ENCODE measurements around the gene RBSN.

RBSN gene

DNA sequence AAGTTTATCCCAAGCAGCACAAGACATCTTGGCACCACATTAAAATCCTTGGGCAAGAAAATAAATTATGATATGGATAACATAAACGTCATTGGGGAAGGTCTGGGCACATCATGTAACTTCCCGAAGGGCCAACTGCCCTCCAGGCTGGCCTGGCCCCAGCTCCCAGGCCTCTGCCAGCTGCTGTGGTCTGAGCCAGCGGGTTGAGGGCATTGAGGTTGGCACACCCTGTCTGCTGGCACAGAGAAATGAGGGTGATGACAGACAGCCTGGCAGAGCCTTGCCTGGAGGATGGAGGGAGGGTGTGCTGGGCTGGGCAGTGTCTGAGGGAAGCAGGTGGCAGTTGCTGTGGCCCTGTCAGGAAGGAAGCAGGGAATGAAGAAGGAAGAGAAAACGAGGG is 3.3 kb upstream of the RBSN start:
- in situ Hi-C loops (cut with MboI; ENCODE audit: low sequenced_read_pairs), result no loop called here

DNA sequence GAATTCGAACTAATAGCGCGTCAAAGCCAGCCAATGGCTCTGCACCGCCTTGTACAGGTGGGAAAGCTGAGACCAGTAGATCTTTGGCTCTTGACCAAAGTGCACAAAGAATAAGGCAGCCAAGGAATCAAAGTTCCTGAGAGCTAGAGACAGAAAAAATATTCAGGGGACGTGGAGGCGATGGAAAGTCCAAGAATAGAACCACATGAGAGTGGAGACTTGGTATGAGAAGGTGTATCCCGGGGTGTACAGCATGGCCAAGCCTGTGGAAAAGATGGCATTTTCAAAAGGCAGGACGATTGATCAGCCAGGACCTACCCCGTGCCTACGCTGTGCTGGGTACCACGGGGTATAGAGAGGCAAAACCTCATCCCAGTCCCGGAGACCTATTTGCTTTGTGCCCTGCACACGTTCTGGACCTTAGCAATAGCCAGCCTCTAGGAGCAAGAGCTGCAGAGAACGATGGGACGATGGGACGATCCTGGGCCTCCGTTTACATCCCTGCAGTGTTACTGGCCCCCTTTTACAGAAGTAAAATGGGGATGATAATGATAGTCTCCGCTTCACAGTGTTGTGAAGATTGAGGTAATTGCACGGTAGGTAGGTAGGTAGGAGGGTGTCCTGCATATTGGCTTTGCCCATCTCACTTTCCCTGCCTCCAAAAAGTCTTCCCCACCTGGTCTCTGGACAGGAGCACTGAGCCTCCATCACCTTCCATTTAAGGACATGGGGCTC is 583 bp upstream of the RBSN start:
- in situ Hi-C loops (cut with MboI; ENCODE audit: low sequenced_read_pairs), result no loop called here

DNA sequence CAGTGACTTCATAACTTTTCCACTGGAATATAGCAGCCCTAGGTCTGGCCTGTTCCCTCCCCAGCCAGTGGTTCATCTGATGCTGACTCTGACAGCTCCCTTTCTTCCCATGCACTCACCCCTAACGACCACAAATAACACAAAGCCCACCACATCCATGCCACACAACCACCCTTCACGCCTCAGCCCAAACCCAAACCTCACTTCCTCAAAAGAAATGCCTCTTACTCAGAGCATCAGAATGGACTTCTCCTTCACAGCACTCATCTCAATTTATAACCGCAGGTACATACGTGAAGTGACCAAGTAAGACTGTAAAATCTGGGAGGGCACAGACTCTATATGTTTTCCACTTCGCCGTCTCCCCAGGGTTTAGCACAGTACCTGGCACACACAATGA is 1.1 kb downstream of the RBSN start:
- in situ Hi-C loops (cut with MboI; ENCODE audit: low sequenced_read_pairs), result no loop called here

DNA sequence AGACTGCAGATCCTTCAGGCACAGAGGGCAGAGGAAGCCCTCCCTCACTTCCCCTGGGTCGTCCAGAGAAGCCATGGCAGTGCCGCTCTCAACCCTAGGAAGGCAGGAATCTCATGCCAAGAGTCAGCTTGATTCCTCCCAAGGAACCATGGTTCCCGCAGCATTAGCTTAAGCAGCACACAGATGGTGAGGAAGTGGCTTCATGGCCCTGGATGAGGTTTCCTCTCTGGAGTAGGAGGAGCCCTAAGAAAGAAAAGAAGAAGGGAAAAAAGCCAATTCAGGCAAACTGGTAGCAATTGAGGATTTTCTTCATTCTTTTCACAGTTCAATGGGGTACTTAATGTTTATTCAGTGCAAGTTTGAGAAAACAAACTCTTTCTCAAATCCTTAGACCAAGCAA is 2.9 kb downstream of the RBSN start:
- in situ Hi-C loops (cut with MboI; ENCODE audit: low sequenced_read_pairs), result no loop called here

DNA sequence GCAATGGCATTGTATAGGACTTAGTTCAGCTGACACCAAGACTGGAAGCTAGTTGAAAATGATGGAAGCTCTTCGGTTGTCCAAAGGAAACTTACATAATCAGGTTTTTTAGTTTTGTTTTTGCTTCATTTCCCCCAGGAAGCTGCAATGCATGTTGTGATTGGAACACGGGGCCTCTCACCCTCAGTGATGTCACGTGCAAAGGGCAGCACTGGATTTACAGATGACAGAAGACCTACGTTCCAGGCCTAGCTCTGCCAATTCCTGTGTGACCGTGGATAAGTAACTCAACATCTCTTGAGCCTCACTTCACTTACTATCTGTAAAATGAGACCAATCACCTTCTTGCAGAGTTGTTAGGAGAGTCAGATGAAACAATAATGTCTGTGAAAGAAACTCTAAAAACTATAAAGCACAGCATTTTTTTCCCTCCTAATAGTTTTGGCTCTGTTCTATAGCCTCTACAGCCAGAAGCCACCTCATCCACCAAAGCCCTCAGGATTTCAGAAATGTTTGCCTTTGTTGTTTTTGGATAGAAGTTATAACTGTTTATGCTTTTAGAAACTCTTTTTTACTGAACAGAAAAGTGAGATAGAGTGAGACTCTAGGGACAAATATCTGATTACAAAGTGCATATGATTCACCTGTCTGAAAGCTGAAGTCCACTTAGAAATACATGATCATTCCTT is 4.6 kb downstream of the RBSN start:
- in situ Hi-C loops (cut with MboI; ENCODE audit: low sequenced_read_pairs), result no loop called here

DNA sequence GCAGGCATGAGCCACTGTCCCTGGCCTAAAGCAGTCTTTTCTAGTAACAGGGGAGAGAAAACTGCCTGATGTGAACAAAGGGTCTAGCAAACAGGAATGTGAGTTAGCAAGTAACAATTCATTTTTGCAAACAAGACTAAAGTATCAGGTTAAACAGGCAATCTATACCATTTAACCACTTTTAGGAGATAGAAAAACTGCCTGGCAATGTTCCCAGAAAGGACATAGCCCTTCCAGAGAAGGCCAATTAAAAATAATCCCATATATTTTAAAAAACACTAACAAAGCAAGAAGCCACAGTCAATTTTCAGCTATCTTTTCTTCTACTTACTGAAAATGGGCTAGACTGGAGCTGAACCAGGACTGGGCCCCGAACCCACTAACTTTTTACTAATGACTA is 6.3 kb downstream of the RBSN start:
- in situ Hi-C loops (cut with MboI; ENCODE audit: low sequenced_read_pairs), result no loop called here

DNA sequence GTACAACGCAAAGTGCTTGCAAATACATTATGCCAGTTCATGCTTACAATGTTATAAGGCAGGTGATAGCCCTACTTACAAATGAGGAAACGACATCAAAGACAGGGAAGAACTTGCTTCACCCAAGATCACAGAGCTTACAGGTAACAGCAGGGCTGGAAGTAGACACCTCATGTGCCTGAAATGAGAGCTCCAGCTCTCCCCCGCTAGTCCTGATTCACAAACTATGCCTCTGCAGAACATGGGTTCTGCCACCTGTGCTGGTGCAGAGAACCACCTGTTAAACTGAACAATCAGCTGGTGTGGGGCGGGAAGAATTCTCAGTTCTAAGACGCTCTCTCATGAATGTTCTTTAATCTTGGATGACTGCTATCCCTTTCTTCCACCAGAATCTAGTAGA is 7.4 kb downstream of the RBSN start:
- in situ Hi-C loops (cut with MboI; ENCODE audit: low sequenced_read_pairs), result no loop called here

DNA sequence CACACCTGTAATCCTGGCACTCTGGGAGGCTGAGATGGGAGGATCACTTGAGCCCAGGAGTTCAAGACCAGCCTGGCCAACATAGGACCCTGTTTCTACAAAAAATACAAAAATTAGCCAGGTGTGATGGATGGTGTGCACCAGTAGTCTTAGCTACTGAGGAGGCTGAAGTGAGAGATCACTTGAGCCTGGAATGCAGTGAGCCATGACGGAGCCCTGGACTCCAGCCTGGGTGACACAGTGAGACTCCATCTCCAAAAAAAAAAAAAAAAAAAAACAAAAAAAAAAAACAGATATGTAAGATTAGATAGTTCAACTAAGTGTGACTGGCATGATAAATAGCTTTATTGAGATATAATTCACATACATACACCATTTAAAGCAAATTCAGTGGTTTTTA is 9.7 kb downstream of the RBSN start:
- in situ Hi-C loops (cut with MboI; ENCODE audit: low sequenced_read_pairs), result no loop called here

DNA sequence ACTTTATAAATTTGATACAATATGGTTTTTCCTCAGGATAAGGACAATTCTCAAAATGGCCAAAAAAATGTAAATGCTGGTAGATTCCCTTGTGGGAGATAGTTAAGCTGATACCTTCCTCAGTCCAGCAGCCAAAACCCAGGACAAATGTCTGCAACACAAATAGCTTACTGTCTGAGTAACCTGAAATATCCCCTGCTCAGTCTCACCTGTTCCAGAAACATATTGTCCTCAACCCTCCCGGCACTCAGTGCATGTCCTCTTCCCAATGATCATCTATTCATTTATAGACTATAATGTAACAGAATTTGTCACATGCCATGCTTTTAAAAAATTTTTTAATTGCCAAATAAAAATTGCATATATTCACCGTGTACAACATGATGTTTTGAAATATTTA is 12.2 kb downstream of the RBSN start:
- in situ Hi-C loops (cut with MboI; ENCODE audit: low sequenced_read_pairs), result no loop called here

DNA sequence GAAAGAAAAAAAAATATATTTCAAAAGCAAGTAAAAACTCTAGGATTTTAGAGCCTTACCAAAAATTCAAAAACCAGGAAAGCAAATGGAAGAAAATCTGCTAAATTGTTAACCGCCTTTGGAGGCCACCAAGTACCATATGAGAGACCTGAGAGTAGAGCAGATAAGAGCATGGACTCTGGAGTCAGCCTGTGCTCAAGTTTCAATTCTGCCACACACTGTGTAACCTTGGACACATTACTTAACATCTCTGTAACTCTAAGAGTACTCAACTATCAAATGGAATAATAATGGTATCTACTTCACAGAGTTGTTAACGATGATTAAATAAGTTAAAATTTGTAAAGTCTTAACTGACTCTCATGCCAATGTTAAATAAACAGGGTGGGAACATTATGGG is 12.7 kb downstream of the RBSN start:
- in situ Hi-C loops (cut with MboI; ENCODE audit: low sequenced_read_pairs), result no loop called here

DNA sequence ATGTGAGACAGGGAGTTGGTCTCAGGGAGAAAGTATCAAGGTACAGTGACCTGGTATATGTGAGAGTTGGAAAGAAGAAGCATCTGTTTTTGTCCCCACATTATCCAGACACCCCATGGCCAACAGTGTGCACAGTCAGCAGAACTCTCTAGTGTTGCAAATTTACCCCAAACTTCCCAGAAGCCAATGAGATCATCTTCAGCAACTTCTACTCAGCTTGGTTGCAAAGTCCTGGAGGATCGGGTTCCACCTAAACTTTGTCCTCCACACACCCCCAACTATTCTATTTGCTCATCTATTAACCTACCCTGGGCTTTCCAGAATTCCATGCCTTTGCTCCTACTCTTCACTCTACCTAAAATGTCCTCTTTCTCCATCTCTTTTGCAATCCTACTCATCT is 15.7 kb downstream of the RBSN start:
- in situ Hi-C loops (cut with MboI; ENCODE audit: low sequenced_read_pairs), result no loop called here

DNA sequence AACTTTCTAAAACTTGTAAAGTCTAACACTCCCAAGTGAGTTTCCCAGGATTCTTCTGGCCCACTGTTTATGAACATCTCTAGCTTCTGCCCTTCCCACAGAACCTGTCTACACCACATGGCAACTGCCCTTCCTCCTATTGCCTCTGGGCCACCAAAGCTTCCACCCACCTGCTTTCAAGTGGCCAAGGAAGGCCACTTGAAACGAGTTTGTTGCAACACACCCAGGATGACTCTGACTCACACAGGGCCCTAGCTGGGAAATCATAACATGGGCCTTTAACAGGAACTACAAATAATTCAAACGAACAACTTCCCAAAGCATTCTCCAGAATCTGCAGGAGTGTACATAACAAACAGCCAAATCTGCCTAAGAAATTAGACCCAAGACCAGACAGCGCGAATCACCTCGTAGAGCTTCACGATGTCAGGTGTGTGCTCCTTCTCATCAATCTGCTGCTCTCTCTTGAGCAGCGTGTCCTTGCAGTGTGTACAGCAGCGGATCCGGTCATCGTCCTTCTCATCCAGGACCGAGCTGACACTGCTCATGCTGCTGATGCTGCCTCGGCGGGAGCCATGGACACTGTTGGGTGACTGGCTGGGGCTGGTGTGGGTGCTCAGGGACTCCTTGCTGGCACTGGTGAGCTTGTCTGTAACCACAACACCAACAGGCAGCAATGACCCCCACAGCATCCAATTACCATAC is 16.8 kb downstream of the RBSN start:
- in situ Hi-C loops (cut with MboI; ENCODE audit: low sequenced_read_pairs), result no loop called here

DNA sequence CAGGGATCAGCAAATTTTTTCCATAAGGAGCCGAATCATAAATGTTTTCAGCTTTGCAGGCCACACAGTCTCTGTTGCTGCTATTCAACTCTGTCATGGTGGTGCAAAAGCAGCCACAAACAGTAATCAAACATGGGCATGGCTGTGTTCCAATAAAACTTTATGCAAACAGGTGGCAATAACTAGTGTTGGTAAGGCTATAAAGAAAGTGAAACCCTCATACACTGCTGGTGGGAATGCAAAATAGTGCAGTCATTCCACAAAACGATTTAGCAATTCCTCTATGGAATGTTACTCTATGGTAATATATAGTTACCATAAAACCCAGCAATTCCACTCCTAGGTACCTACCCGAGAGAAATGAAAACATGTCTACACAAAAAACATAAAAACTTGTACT is 19.9 kb downstream of the RBSN start:
- in situ Hi-C loops (cut with MboI; ENCODE audit: low sequenced_read_pairs), result no loop called here

DNA sequence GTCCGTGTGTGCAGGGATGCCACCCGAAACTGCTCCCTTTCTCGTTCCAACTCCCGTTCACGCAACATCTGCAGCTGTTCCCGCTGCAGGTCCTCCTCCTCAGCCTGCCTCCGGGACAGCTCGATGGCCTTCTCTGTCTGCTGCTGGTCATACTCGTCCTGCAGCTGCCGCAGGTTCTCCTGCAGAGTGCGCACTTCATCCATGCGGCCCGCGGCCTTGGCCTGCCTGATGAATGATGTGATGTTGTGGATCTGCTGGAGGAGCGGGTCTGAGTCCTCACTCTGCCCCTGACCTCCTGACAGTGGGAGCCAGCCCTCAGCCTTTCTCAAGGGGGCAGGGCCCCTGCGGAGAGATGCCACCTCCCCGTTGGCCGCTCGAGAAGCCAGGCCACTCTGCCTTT is 24.4 kb downstream of the RBSN start:
- in situ Hi-C loops (cut with MboI; ENCODE audit: low sequenced_read_pairs), result no loop called here

DNA sequence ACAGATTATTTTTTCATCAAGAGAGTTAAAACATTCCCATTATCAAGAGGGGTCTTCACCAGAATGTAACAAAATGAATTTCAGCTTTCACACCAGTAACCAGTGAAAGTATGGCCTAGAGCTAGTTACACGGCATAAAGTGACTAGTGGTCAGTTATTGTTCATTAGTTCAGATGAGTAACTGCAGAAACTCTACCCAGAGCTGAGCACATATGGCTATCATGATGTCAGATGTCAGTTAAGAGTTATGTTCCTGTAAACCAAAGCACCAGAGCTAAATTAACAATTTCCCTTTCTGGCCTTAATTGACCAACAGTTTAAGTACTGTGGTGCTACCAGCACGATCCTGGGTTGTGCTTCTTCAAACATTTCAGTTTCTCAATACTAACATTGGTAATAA is 27.2 kb downstream of the RBSN start:
- in situ Hi-C loops (cut with MboI; ENCODE audit: low sequenced_read_pairs), result no loop called here

DNA sequence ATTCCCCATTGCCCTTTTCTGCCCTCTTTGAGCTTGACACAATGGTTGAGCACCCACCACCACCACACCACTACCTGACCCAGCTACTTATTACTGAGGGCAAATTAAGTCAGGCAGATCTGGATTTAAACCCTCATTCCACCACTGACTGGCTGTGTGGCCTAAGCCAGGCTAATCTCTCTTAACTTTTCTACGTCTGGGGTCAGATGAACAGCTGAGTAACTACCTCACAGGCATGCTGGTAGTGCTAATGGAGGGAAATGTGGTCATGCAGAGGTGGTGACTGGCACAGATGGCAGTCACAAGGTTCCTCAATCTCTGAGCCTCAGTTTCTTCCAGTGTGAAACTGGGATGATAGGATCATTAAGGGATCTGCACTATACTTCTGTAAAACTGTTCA is 29.5 kb downstream of the RBSN start:
- in situ Hi-C loops (cut with MboI; ENCODE audit: low sequenced_read_pairs), result no loop called here

DNA sequence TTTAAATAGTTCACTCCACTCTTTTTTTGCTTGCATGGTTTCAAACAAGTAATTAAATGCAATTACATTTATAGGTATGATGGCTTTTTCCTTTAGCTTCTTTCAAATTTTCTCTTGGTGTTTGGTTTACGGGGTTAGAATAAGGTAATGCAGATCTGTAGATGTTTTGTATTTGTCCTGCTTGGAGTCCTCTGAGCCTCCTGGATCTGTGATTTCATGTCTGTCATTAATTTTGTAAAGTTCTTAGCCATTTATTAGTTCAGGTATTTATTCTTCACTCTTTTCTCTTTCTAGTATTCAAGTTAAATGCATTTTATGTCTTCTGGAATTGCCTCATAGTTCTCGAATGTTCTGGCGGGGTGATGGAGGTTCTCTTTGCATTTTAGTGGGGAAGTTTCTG is 32.5 kb downstream of the RBSN start:
- in situ Hi-C loops (cut with MboI; ENCODE audit: low sequenced_read_pairs), result no loop called here

DNA sequence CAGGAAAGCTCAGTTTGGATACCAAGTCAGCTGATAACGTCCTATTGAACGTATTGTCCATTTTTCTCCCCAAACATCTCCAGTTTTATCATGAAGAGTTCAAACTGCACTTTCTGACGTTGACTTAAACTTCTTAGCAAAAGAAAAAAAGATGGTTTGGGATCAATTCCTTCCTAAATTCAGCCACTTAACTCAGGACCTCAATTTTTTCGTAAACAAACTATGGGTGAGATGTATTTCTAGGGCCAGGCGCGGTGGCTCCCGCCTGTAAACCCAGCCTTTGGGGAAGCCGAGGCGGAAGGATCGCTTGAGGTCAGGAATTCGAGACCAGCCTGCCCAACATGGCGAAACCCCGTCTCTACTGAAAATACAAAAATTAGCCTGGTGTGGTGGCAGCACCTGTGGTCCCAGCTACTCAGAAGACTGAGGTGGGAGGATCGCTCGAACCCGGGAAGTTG is 33.4 kb downstream of the RBSN start:
- in situ Hi-C loops (cut with MboI; ENCODE audit: low sequenced_read_pairs), result no loop called here

DNA sequence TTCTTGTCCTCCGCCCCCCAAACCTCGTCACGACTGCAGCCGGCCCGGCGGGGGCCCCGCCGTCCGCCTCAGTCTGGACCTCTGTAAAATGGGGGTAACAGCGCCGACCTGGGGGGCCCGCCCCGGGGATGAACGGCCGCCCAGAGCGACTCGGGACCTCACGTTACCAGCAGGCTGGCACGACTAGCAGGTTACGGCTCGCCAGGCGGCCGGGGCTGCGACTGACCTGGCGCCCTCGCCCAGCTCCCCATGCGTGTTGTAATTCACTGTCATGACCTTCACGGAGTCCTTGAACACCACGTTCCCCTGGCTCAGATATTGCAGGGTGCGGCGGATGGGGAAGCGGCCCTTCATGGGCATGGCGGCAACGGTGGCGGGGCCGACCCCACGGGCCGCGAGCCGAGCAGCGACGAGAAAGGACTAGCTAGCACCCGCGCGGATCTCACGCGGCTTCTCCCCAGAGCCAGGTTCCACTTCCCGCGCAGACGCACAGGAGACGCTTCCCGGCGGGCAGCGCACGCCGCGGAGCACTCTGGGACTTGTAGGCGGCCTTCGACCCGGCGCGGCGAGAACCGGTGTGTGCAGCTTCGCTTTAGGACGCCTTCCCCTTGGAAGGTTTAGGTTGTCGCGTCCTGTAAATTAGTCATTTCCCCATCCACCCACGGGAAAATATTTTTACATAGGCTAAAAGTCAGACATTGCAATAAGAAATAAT is 34.0 kb downstream of the RBSN start, which contains the start of gene MRPS25:
TSS of gene MRPS25 (minus strand) at position 481 of the 715 bp plus-strand sequence. CDS start at position 360, 121 bp downstream.
- in situ Hi-C loops (cut with MboI; ENCODE audit: low sequenced_read_pairs), result no loop called here

DNA sequence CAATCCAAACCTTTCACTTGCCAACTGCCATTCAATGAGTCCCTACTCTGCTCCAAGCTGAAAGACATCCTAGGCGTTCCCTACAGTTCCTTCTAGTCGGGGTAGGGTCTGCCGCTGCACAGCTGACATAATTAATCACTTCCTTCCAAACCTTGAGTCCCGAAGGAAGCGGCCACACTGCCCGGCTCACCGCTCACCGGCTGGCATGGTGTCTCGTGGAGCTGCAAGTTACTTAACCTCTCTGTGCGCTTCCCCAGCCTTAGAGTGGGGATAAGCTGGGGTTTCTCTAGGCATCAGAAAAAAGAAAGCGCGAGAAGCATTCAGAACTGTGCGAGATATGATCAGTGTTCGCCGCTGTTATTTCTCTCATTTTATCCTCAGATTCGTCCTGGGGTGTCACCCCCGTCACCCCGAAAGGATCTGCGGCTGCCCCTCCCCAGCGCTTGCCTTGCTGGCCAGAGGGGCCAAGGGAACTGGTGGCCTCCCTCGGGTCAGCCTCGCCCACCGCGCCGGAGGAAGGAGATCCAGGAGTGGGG is 34.6 kb downstream of the RBSN start:
- in situ Hi-C loops (cut with MboI; ENCODE audit: low sequenced_read_pairs), result no loop called here

DNA sequence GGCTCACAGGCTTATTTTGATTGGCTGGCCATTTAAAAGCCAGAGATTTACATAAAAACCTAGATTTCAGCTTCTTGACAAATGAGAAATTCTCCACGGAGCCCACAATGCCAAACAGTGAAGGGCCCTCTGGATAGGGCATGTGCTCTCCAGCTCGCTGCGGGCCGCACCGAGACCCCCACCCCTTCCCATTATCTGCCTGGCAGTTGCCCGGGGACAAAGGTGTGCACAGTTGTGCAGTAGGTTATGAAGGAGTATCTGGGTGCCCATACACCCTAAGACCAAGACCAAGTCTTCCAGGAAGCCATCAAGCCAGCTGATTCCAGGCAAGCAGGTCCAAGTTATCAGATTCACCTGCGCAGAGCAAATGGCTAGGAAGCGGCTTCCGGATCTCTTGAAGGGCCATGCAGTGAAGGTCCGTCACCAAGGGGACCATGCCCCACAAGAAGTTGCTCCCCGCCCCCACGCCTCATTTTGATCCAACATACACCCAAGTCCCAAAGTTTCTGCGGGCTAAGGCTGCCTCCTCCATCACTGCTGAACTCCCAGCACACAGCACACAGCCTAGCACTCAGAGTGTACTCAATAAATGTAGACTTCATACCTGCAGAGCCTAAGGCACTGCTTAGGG is 35.2 kb downstream of the RBSN start:
- in situ Hi-C loops (cut with MboI; ENCODE audit: low sequenced_read_pairs), result no loop called here
